GM19438 (cell line): ENCODE measurements around the gene HIC2.
"Not testable (repeated sequence)": the region's sequence is repeated elsewhere in the genome, so short reads cannot be mapped to it uniquely, and the experiment has no call there.

Experiments used
- ATAC-seq: cut with Tn5 transposase; IDR thresholded peaks from one replicate; pipeline ENCODE4 v1.9.1; 2021; ENCODE audit warnings: low read depth; ENCODE audit not compliant: unreplicated experiment

Gene HIC2

GRCh38 chr22:21417227-21417746 lies at the start of gene HIC2:
Gene HIC2, plus strand, starts transcription at chr22:21417371. Its CDS starts 25,461 bp downstream, at chr22:21442832.
- ATAC-seq, result peak; percentile 71

GRCh38 chr22:21368603-21369310 lies 48.4 kb upstream of the HIC2 start:
- ATAC-seq, result not testable (repeated sequence)

- not testable (repeated sequence) for ATAC-seq
Observed at GRCh38 chr22:21375880-21376279, 41.3 kb upstream of the HIC2 start.

DNA sequence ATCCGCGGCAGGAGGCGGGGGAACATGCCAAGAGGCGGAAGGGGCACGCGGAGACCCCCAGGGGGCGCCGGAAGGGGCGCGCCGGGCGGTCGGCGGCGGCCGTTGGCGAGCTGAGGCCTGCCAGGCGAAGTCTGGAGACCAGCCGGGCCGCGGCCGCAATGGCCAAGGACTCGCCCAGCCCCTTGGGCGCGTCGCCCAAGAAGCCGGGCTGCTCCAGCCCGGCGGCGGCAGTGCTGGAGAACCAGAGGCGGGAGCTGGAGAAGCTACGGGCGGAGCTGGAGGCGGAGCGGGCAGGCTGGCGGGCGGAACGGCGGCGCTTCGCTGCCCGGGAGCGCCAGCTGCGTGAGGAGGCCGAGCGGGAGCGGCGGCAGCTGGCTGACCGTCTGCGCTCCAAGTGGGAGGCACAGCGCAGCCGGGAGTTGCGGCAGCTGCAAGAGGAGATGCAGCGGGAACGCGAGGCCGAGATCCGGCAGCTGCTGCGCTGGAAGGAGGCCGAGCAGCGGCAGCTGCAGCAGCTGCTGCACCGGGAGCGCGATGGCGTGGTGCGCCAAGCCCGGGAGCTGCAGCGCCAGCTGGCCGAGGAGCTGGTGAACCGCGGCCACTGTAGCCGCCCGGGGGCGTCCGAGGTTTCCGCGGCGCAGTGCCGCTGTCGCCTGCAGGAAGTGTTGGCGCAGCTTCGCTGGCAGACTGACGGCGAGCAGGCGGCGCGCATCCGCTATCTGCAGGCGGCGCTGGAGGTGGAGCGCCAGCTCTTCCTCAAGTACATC lies 33.3 kb upstream of the HIC2 start, which contains the start of gene RIMBP3B:
Gene RIMBP3B, plus strand, starts transcription at position 51 of the 767 bp plus-strand sequence. Its CDS starts 108 bp downstream, at position 159.
- ATAC-seq, result peak; percentile 80

- peak; percentile 37 for ATAC-seq
Observed at GRCh38 chr22:21384468-21385357, 32.5 kb upstream of the HIC2 start.

DNA sequence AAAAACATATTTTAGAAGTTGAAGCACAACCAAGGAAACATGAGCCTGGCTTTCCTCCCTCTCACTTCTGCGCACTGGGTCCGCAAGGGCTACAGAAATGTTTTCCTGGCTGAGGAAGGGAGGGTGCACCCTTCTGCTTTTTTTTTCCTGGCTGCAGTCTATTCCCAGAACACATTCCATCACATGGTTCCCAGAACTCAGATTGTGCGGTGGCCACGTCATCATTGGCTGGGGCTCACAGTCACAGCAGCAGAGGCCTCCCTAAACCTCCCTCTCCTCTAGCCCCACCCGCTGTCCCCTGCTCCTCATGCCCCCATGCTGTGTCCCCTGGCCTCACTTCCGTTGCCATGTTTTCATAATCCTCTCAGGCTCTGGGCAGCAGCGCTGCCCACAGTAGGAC lies 27.7 kb upstream of the HIC2 start:
- ATAC-seq, result not testable (repeated sequence)

DNA sequence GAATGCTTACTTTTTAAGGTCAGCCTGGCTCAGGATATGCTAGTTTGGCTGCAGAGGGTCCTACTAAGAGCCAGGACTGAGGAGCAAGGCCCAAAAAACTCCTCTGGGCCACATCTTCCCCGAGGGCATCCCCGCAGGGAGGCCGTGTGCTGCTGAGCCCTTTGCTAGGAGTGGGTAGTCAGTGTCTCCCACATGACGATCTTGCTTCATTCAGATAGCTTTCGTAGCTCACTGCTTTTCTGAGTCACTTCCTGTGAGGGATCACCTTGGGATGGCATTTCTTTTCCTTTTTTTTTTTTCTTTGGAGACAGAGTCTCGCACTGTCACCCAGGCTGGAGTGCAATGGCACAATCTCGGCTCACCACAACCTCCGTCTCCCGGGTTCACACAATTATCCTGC lies 27.2 kb upstream of the HIC2 start:
- not testable (repeated sequence) for ATAC-seq

- not testable (repeated sequence) for ATAC-seq
Observed at GRCh38 chr22:21394613-21395012, 22.6 kb upstream of the HIC2 start.

GRCh38 chr22:21401197-21401969 lies 15.8 kb upstream of the HIC2 start:
- ATAC-seq, result not testable (repeated sequence)

DNA sequence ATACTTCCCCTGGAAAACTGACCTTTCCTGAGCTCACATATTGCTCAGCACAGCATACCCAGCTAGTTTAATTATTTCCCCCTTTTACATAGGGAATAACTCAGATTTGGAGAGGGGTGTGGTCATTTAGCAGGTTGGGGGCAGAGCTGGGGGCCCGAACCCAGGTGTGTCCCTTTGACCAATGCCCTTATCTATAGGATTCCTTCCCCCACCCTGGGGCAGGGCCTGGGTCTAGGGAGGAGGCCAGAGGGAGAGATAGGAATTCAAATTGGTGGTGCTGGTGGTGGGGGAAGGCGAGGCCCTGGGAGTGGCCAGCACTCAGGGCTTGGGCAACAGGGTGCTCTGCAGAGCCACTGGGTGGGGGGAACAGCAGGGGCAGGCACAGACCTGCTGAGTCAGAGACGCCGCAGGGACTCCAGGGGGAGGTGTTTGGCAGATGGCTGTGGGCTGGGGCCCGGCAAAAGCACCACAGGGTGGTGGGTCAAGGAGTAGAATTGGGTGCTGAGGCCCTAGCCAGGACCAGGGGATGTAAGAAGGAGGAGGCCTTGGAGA lies 14.3 kb upstream of the HIC2 start:
- ATAC-seq, result not testable (repeated sequence)

DNA sequence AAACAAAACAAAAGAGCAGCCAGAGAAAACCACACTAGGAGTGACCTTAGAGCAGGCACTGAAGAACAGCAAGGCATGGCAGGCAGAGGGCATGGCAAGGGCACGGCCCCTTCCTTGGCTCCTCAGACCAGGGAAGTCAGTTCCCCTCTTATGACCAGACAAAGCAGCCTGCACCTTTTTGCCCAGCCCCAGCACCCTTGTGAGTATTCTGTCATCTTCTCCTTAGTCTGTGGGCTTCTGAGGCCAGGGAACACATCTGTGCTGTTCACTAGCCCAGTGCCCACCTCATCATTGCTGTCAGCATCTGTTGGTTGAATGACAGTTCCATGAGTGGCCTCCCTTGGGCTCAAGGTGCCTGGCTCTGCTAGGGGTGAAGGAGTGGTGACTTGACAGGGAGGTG lies 10.0 kb upstream of the HIC2 start:
- not testable (repeated sequence) for ATAC-seq

GRCh38 chr22:21407792-21408191 lies 9.4 kb upstream of the HIC2 start:
- not testable (repeated sequence) for ATAC-seq

GRCh38 chr22:21416375-21416774 lies 796 bp upstream of the HIC2 start:
- ATAC-seq, result not testable (repeated sequence)

GRCh38 chr22:21417853-21418252 lies 682 bp downstream of the HIC2 start:
- peak; percentile 37 for ATAC-seq

GRCh38 chr22:21418974-21419638 lies 1.9 kb downstream of the HIC2 start:
- not testable (repeated sequence) for ATAC-seq

- ATAC-seq, result not testable (repeated sequence)
Observed at GRCh38 chr22:21420180-21420763, 3.1 kb downstream of the HIC2 start.

- not testable (repeated sequence) for ATAC-seq
Observed at GRCh38 chr22:21424084-21424709, 7.0 kb downstream of the HIC2 start.
